ENCODE results near the gene ARHGAP40.
"Not testable (repeated sequence)": the region's sequence is repeated elsewhere in the genome, so short reads cannot be mapped to it uniquely, and the experiment has no call there.

Gene ARHGAP40

DNA sequence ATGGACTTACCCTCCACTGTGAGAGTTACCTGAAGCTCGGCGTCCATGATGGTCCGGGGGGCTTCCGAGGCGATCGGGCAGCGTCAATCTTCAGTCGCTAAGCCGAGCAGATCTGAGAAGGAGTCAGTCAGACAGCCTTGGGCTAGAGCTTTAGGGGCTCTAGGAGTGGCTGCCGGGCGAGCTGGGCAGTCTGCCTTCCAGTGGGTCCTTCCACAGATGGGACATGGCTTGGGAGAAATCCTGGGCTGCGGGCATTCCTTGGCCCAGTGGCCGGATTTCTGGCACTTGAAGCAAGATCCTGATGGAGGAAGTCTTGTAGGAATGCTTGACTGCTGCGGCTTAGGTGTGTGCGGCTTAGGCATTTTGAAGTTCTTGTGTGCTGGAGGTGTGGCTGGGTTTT is 5.7 kb upstream of the ARHGAP40 start:
- H3K27ac Mint-ChIP-seq; DNase-seq; H3K9me3 Mint-ChIP-seq; H3K4me3 Mint-ChIP-seq; H3K4me1 Mint-ChIP-seq (ENCODE audit: low read depth); H3K36me3 Mint-ChIP-seq (ENCODE audit: low read depth): not testable (repeated sequence)
- H3K27me3 Mint-ChIP-seq: peaks cover 29% of the 10 kb centered on the region

DNA sequence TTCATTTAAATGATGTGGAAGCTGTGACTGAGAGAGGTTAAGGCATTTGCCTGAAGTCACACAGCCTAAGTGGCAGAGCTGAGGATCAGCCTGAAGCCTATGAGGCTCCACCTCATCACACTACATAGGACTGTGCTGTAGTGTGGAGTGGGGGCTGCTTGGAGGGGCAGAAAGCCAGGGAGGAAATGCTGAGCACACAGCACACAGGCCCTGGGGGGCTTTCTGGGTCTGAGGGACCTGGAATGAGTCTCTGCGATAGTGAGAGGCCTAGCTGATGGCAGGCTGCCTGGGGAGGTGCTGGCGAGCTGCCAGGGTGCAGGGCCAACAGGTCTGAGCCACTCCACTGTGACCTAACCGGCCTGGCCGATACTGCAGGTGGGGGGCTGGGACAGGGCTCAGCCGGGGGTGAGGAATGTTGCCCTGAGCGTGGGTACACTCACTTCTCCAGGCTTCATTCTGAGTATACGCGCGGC is 2.2 kb upstream of the ARHGAP40 start:
- H3K4me1 Mint-ChIP-seq (ENCODE audit: low read depth): peaks cover 8% of the 10 kb centered on the region
- H3K27ac Mint-ChIP-seq: no peak overlapping the region
- peaks cover 60% of the 10 kb centered on the region for H3K27me3 Mint-ChIP-seq

GRCh38 chr20:38600057-38600456 is 1.6 kb upstream of the ARHGAP40 start:
- Mint-ChIP-seq H3K27me3 (peaks cover 63% of the 10 kb centered on the region), H3K27ac (no peak overlapping the region), H3K4me3 (no peak overlapping the region), H3K36me3 (ENCODE audit: low read depth) (no peaks in the 10 kb centered on the region), H3K4me1 (ENCODE audit: low read depth) (peaks cover 8% of the 10 kb centered on the region), H3K9me3 (no peaks in the 10 kb centered on the region)
- DNase-seq: no peak

More for the DNA sequence above, 2.2 kb upstream of the ARHGAP40 start:
- DNase-seq: no peak
- no peaks in the 10 kb centered on the region for H3K36me3 Mint-ChIP-seq (ENCODE audit: low read depth)
- no peak overlapping the region for H3K4me3 Mint-ChIP-seq
- no peaks in the 10 kb centered on the region for H3K9me3 Mint-ChIP-seq

DNA sequence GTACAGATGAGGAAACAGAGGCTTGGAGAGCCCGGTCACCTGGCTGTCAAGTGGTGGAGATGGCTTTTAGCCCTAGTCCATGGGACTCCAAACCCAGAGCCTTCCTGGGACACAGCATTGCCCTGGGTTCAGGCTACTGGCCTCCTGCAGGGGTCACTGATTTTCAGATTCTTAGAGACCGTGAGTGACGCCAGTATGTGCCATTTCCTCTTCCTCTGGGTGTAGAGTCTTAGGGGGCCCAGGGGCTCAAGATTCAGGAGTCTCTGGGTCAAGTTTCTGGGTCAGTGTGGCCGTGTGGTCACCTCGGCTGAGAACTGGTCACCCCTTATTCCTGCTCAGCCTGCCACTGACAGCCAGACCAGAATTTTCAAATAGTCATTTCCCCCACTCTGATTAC is 574 bp downstream of the ARHGAP40 start:
- DNase-seq: no peak
- H3K36me3 Mint-ChIP-seq (ENCODE audit: low read depth): no peaks in the 10 kb centered on the region
- peaks cover 8% of the 10 kb centered on the region for H3K4me1 Mint-ChIP-seq (ENCODE audit: low read depth)
- H3K9me3 Mint-ChIP-seq: no peaks in the 10 kb centered on the region
- no peak overlapping the region for H3K27ac Mint-ChIP-seq
- no peak overlapping the region for H3K4me3 Mint-ChIP-seq
- H3K27me3 Mint-ChIP-seq: peaks cover 77% of the 10 kb centered on the region

GRCh38 chr20:38603286-38603685 is 1.7 kb downstream of the ARHGAP40 start:
- Mint-ChIP-seq H3K9me3 (no peaks in the 10 kb centered on the region), H3K27ac (no peak overlapping the region), H3K4me3 (no peak overlapping the region), H3K4me1 (ENCODE audit: low read depth) (peaks cover 8% of the 10 kb centered on the region), H3K27me3 (peaks cover 77% of the 10 kb centered on the region), H3K36me3 (ENCODE audit: low read depth) (no peaks in the 10 kb centered on the region)
- DNase-seq: no peak

DNA sequence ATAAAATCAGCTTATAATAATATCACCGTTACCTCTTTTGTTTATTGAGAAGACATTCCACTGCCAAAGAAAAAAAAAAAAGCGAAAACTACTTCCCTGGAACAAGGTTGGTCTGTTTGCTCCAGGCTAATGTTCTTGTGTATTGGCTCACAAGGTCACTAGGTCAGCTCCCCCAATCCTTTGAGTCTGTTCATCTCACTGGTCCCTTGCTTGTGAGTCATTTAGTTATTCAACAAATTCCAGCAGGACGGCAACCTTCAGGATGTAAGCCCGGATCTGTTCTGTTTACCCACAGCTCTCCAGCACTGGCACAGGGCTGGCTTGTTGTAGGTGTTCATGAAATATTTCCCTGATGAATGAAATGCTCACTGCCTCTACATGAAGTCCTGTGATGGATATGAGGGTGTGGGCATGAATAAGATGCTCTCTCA is 3.3 kb downstream of the ARHGAP40 start:
- Mint-ChIP-seq H3K4me3 (no peak overlapping the region), H3K36me3 (ENCODE audit: low read depth) (no peaks in the 10 kb centered on the region), H3K4me1 (ENCODE audit: low read depth) (peaks cover 8% of the 10 kb centered on the region), H3K9me3 (no peaks in the 10 kb centered on the region), H3K27me3 (peaks cover 70% of the 10 kb centered on the region), H3K27ac (no peak overlapping the region)
- no peak for DNase-seq

- H3K4me1 Mint-ChIP-seq (ENCODE audit: low read depth): no peaks in the 10 kb centered on the region
- H3K4me3 Mint-ChIP-seq: no peak overlapping the region
- no peaks in the 10 kb centered on the region for H3K9me3 Mint-ChIP-seq
- H3K27me3 Mint-ChIP-seq: peaks cover 54% of the 10 kb centered on the region
- no peak for DNase-seq
- H3K27ac Mint-ChIP-seq: no peak overlapping the region
- H3K36me3 Mint-ChIP-seq (ENCODE audit: low read depth): no peaks in the 10 kb centered on the region
Observed at GRCh38 chr20:38607351-38607750, 5.7 kb downstream of the ARHGAP40 start.

DNA sequence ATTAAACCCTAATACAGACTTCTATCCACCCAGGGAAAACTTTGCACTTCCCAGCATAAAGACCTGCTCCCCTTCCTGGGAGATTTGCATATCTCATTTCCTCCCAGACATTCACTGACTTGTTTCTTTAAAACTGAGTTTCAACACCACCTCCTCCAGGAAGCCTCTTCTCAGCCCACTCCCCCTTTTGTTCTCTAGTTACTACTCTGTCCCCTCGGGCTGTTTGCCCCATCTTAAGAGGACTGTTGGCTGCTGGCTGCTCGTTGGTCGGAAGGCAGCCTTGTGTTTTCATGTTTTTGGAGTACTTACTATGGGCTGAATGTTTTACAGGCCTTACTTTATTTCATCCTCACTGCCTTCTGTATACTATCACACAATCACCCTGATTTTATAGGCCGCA is 6.6 kb downstream of the ARHGAP40 start:
- H3K27ac Mint-ChIP-seq: no peak overlapping the region
- DNase-seq: no peak
- H3K4me3 Mint-ChIP-seq: no peak overlapping the region
- no peaks in the 10 kb centered on the region for H3K9me3 Mint-ChIP-seq
- peaks cover 48% of the 10 kb centered on the region for H3K27me3 Mint-ChIP-seq
- no peaks in the 10 kb centered on the region for H3K36me3 Mint-ChIP-seq (ENCODE audit: low read depth)
- H3K4me1 Mint-ChIP-seq (ENCODE audit: low read depth): no peaks in the 10 kb centered on the region

DNA sequence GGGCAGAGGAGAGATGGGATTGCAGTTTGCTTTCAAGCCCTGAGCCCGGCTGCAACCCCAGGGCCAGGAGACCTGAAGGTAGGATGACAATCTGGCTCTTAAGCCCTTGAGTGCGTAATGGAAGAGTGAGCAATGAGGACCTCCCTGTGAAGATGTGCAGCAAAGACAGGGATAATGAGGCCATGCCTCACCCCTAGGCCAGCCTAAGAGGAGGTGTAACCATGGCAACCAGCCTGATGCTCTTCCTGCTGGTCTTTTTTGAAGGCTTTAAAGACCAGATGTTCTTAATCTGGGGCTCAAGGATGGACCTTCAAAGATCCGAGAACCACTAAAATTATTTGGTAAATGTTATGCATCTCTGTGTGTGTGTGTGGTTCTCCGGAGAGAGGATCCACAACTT is 8.2 kb downstream of the ARHGAP40 start:
- H3K9me3 Mint-ChIP-seq: no peaks in the 10 kb centered on the region
- no peaks in the 10 kb centered on the region for H3K36me3 Mint-ChIP-seq (ENCODE audit: low read depth)
- peaks cover 48% of the 10 kb centered on the region for H3K27me3 Mint-ChIP-seq
- H3K4me1 Mint-ChIP-seq (ENCODE audit: low read depth): no peaks in the 10 kb centered on the region
- no peak for DNase-seq
- no peak overlapping the region for H3K4me3 Mint-ChIP-seq
- H3K27ac Mint-ChIP-seq: no peak overlapping the region

DNA sequence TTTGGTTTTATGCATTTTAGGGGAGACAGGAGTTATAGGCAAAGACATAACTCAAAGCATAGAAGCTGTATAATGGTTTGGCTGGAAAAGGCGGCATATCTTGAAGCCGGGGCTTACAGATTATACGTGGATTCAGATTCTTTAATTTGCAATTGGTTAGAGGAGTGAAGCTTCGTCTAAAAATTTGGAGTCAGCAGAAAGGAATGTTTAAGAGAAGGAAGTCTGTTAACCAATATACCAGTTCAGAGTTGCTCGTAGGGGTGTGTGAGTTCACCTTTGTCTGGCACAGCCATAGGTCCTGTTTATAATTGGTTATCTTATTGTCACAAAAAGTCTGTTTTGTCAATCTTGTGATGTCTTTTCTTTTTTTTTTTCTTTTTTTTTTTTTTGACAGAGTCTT is 8.9 kb downstream of the ARHGAP40 start:
- H3K36me3 Mint-ChIP-seq (ENCODE audit: low read depth): no peaks in the 10 kb centered on the region
- H3K27ac Mint-ChIP-seq: no peak overlapping the region
- H3K9me3 Mint-ChIP-seq: no peaks in the 10 kb centered on the region
- DNase-seq: no peak
- H3K4me1 Mint-ChIP-seq (ENCODE audit: low read depth): no peaks in the 10 kb centered on the region
- peaks cover 45% of the 10 kb centered on the region for H3K27me3 Mint-ChIP-seq
- H3K4me3 Mint-ChIP-seq: no peak overlapping the region

GRCh38 chr20:38612751-38613515 is 11.3 kb downstream of the ARHGAP40 start:
- DNase-seq: no peak
- Mint-ChIP-seq H3K9me3 (no peaks in the 10 kb centered on the region), H3K4me3 (no peak overlapping the region), H3K4me1 (ENCODE audit: low read depth) (no peaks in the 10 kb centered on the region), H3K36me3 (ENCODE audit: low read depth) (no peaks in the 10 kb centered on the region), H3K27me3 (peaks cover 46% of the 10 kb centered on the region), H3K27ac (no peak overlapping the region)

GRCh38 chr20:38615283-38615682 is 13.7 kb downstream of the ARHGAP40 start:
- H3K4me1 Mint-ChIP-seq (ENCODE audit: low read depth): no peaks in the 10 kb centered on the region
- DNase-seq: no peak
- H3K27me3 Mint-ChIP-seq: peaks cover 53% of the 10 kb centered on the region
- H3K36me3 Mint-ChIP-seq (ENCODE audit: low read depth): no peaks in the 10 kb centered on the region
- H3K27ac Mint-ChIP-seq: no peak overlapping the region
- no peaks in the 10 kb centered on the region for H3K9me3 Mint-ChIP-seq
- H3K4me3 Mint-ChIP-seq: no peak overlapping the region

DNA sequence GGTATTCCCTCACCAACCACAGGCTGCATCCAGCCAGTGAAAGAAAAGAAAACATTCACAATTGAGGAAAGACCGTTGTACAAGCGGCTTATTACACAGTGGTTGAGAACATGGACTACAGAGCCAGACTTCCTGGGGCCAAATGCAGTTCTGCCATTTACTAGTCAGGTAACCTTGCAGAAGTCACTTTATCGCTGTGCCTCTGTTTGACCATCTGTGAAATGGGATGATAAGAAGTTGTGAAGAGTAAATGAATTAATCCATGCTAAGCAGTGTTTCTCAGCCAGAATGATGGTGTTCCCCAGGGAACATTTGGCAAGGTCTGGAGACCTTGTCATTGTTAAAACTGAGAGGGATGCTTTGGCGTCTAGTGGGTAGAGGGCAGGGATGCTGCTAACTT is 14.8 kb downstream of the ARHGAP40 start:
- Mint-ChIP-seq H3K9me3 (no peaks in the 10 kb centered on the region), H3K4me3 (no peak overlapping the region), H3K4me1 (ENCODE audit: low read depth) (no peaks in the 10 kb centered on the region), H3K27me3 (peaks cover 54% of the 10 kb centered on the region), H3K36me3 (ENCODE audit: low read depth) (no peaks in the 10 kb centered on the region), H3K27ac (no peak overlapping the region)
- DNase-seq: no peak

GRCh38 chr20:38617011-38617829 is 15.6 kb downstream of the ARHGAP40 start:
- Mint-ChIP-seq H3K9me3 (no peaks in the 10 kb centered on the region), H3K27me3 (peaks cover 55% of the 10 kb centered on the region), H3K4me3 (no peak overlapping the region), H3K27ac (no peak overlapping the region), H3K4me1 (ENCODE audit: low read depth) (no peaks in the 10 kb centered on the region), H3K36me3 (ENCODE audit: low read depth) (no peaks in the 10 kb centered on the region)
- DNase-seq: no peak

DNA sequence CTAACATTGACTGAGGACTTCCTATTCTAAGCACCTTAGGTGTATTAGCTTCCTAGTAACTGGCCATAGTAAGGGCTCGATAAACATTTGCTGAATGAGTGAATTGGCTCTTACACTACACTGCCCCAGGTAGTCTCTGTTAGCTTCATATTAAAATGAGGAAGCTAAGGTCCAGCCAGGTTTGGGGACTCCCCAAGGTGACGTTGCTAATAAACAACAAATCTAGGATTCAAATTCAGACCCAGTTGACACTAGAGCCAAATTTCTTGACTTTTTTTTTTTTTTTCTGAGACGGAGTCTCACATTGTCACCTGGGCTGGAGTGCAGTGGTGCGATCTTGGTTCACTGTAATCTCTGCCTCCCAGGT is 16.2 kb downstream of the ARHGAP40 start:
- no peak overlapping the region for H3K27ac Mint-ChIP-seq
- peaks cover 54% of the 10 kb centered on the region for H3K27me3 Mint-ChIP-seq
- H3K4me3 Mint-ChIP-seq: no peak overlapping the region
- no peaks in the 10 kb centered on the region for H3K36me3 Mint-ChIP-seq (ENCODE audit: low read depth)
- no peaks in the 10 kb centered on the region for H3K9me3 Mint-ChIP-seq
- DNase-seq: no peak
- H3K4me1 Mint-ChIP-seq (ENCODE audit: low read depth): no peaks in the 10 kb centered on the region

Data from activated T-cell treated with anti-CD3 and anti-CD28 coated beads, Interleukin-2, amount 50 U/mL, for 24 hours (primary cell).